ENCODE measurements around the gene VPS37C.

The VPS37C gene

DNA sequence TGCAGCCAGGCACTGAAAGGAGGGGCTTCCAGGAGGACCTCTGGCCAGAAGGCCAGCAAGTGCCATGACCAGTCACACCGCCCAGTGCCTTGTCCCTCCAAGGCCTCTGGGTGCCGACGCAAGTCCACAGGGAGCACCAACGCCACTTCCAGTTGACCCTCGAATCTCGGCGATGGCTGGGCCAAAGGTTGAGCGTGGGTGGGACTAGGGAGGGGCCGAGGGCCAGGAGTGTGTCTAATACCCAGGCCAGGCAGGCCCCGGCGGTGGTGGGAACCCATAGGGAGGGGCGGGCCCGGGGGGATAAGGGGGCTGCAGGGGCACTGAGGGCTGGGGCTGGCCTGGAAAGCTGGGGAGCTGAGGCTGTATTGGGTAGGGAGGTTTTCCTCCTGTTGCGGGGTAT lies 29.6 kb downstream of the VPS37C start:
- no peak for DNase-seq

- DNase-seq: no peak
Observed at GRCh38 chr11:61131186-61131585, 30.0 kb downstream of the VPS37C start.

DNA sequence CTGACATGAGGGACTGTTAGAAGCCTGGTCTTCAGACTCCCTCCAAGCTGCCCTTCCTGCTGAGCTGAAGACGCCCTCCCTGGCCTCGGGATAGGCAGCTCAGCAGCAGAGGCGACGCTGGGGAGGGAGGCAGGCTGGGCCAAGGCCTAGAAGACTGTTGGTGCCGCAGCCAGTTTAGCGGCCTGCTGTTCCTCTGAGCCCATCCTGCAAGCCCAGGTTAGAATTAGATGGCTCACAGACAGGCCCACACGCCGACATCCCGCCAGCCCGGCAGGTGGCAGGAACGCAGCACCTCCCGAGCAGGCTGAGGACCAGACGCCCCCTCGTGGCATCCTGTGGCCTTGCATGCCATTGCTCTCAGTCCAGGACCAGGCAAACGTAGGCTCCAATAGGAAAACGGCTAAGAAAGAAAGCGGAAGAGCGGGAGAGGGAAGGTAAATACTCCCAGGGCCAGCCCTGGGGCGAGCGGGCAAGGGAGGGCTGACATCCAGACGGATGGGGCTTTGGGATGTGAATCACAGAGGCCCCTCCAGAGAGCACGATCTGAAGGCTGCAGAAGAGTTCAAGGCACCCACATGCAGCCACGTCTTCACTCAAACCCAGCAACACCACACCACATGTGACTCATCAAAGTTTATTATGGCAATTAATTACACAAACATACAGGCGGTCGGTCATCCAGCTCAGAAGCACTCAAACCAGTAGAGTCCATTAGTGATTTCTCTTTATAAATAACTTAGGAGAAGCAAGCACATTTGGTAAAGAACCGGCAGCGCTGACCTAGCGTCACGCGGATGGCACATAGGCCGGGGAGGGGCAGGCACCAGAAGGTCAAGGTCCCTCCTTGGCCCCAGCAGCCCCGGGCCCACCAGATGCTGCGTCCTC lies 31.3 kb downstream of the VPS37C start:
- no peak for DNase-seq

DNA sequence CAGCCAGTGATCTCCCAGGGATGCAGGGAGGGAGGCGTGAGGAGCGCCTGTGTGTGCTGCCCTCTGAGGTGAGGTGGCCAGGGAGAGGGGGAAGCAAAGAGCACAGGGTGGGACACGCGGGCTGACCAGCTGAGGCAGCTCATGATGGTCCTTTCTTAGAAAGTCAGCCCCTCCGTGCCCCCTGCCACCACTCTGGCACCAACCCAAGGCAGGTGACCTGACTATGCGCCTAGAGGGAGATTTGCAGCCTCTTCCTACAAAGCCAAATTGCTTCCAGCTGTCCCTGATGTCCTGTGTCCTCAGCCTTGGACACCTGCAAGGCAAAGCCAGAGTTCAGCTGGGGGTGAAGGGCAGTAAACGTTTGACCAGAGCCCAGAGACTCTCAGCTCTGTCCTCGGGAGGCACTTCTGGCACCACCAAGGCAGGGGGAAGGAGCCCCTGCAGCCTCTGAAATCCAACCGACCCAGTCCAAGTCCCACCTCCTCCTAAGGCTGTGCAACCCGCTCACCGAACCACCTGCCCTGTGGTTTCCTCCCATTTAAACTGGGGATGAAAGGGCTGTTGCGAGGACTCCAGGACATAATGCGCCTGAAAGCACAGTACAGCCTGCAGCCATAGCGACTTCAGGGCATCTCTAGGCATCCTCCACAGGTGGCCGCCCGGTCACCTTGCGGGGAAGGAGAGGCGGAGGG lies 32.1 kb downstream of the VPS37C start:
- no peak for DNase-seq

- no peak for DNase-seq
Observed at GRCh38 chr11:61127991-61128390, 33.2 kb downstream of the VPS37C start.

- DNase-seq: no peak
Observed at GRCh38 chr11:61126256-61126655, 35.0 kb downstream of the VPS37C start.

GRCh38 chr11:61125310-61125684 lies 35.9 kb downstream of the VPS37C start:
- no peak for DNase-seq

DNA sequence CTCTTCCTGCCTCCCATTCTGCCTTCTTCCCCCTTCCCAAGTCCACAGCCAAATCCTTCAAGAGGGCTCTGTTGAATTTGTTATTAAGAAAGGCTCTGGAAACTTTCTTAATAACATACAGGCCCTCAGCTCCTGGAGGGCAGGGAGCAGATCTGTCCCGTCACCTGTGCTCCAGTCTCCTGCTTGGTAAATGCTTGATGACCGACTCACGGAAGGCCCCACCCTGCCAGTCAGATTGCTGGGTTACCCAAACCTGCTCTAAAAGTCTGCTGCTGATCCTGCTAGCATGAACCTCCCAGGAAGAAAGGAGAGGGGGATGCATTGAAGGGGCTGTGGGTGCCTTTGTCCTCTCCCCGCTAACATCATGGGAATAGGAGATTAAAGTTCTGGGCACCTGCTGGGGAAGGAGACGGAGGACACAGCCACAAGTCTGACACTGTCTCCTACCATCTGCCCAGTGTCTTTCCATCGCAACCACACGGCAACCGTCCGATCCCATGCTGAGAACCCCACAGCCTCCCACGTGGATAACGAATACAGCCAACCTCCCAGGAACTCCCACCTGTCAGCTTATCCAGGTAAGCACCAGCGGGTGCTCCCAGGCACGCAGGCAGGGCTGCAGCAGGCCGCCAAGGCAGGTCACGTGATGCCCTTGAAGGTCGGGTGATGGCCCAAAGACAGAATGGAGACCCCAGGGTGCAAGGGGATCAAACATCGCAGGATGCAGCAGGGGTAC lies 36.5 kb downstream of the VPS37C start:
- no peak for DNase-seq

DNA sequence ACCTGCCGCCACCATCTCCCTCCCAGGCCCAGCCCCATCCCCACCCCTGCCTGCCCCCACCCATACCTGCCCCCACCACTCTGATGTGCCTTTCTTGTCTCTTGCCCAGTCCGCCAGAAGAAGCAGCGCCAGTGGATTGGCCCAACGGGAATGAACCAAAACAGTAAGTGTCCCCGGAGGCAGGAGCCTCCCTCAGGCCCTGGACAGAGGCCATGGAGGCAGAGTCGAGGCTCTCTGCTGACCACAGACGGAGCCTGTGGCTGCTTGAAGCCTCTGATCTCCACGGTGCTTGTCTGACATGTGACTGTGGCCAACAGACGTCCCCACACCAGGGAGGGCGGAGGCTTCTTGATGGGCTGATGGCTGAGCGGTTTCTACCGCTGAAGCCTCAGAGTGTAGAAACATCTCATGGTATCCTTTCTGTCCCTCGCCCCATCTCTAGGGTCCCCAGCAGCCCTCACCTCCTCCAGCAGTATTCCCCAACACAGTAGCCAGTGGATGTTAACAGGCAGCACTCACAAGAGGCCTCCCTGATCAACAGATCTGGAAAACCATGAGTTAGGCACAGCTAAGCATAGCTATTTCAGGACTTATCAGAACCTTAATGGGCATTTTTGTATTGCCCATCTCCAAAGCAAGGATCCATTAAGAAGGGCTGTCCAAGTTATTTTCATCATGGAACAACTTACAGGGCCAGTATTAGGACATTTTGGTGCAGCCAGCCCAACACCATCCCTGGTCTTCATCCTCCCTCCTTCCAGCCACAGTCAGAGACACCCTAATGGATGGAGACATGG lies 37.3 kb downstream of the VPS37C start:
- DNase-seq: no peak

DNA sequence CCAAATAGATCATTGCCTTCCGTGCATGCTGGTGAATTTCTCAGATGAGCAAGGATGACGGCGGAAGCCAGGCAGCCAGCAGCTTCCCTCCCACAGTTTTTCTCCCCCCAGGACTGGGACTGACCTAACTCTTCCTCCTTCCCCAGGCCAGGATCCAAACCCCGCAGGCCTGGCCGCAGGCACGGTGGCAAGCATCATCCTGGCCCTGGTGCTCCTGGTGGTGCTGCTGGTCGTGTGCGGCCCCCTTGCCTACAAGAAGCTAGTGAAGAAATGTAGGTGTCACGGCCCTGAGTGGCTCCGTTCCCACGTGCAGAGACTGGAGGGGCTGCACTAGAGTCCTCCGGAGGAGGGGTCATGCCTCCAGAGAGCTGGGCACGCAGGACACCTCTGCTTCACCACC lies 38.5 kb downstream of the VPS37C start:
- DNase-seq: no peak

DNA sequence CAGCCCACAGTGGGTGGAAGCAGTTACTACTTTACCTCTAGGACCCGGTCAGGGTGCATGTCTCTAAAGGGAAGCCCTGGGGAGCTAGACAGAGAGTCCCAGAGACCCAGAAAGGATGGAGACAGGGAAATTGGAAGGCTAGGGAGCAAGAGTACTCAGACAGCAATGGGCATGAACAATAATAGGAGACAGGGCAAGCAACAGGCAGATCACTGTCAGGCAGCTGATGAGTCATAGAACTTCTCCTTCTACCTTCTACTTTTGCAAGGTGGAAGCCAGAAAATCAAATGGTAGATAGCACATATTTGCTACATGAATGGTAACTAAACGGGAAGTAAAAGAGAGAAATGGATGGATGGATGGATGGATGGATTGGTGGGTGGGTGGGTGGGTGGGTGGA lies 39.3 kb downstream of the VPS37C start:
- no peak for DNase-seq

- DNase-seq: no peak
Observed at GRCh38 chr11:61121192-61121831, 39.9 kb downstream of the VPS37C start.

DNA sequence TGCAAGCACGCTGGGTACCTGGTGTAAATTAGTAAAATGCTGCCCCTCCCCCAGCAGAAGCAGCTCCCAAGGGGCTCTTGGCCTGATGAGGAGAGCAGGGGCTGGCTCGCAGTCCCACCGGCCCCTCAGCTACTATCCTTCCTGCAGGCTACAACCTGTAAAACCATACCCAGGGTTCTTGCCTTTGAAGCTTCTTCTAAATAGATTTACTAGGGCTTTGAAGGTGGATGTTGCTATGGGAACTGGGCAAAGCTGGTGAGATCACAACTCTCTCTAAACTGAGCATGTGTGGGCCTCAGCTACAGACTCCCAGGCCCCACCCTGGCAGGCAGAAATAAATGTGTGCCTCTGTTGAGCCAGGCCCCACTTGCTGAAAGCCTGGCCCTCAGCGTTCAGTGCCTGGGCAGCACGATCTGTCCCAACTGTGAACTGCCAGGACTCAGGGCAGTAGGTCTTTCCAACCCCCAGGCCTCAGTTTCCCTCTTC lies 40.5 kb downstream of the VPS37C start:
- no peak for DNase-seq

DNA sequence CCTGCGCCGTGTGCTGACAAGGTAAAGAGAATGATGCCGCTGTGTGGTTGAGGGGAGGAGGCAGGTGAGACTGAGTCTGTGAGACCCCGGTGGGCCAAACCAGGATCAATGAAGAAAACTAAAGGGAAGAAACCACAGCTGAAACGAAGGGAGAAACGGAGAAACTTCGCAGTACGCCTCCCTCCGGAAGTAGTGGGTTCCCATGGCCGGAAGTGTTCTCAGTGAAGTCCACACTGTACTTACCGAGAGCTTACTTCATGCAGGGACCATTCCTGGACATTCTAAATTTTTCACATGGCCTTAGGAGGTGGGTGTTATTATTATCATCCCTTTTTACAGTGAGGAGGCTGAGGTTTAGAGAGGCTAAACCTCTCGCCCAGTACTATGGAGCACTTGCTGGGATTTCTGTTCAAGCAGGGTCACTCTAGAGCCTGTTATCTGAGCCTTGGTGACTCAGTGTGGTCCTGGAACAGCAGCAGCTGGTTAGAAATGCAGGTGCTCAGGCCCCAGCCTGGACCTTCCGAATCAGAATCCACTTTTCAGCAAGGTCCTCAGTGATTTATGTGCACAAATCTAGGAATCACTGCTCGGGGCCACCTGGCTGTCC lies 41.0 kb downstream of the VPS37C start:
- DNase-seq: no peak

GRCh38 chr11:61119571-61119970 lies 41.7 kb downstream of the VPS37C start:
- DNase-seq: no peak

DNA sequence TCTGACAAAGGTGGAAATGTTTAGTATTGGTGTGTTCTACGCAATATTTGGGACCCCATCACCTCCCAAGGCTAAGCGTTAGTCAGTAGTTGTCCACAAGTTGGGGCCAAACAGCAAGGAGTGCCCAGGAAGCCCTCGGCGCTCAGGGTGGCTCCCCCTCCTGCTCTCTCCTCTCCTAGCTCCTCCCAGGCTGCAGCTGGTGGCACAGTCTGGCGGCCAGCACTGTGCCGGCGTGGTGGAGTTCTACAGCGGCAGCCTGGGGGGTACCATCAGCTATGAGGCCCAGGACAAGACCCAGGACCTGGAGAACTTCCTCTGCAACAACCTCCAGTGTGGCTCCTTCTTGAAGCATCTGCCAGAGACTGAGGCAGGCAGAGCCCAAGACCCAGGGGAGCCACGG lies 42.2 kb downstream of the VPS37C start:
- DNase-seq: no peak

- DNase-seq: no peak
Observed at GRCh38 chr11:61118406-61118805, 42.8 kb downstream of the VPS37C start.

DNA sequence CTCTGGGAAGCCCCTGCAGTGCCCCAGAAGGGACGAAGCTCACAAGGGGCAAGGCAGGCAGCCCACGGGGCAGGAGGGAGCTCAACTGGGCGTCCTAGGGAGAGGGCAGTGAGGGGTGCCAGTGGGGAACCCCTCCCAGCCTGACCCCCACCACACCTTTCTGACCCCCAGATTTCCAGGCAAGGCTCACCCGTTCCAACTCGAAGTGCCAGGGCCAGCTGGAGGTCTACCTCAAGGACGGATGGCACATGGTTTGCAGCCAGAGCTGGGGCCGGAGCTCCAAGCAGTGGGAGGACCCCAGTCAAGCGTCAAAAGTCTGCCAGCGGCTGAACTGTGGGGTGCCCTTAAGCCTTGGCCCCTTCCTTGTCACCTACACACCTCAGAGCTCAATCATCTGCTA lies 43.2 kb downstream of the VPS37C start:
- DNase-seq: no peak

GRCh38 chr11:61117168-61117520 lies 44.1 kb downstream of the VPS37C start:
- no peak for DNase-seq

DNA sequence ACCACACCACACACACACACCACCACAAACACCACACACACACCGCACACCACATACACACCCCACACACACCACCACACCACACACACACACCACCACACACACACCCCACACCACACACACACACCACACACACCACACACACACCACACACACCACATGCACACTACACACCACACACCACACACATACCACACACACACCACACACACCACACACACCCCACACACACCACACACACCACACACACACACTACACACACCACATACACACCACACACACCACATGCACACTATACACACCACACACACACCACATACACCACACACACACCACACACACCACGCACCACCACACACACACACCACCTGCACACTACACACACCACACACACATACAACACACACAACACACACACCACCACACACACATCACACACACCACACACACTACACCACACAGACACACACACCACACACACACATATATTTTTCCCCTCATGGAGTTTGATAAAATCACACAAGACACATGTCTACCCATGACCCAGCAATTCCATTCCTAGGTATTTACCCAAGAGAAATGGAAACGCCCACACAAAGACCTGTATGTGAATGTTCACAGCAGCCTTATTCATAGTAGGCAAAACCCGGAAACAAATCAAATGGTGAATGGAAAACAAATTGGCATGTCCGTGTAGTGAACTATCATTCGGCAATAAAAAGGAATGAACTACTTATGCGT lies 44.6 kb downstream of the VPS37C start:
- no peak for DNase-seq
